Rectal smooth muscle tissue (tissue), 1 donor: Measurements from ENCODE around the gene WNT5B.
"Not testable (repeated sequence)": the region's sequence is repeated elsewhere in the genome, so short reads cannot be mapped to it uniquely, and the experiment has no call there.

Source experiments
- H3K27ac ChIP-seq: one replicate; pipeline ENCODE4 v1.7.0; 2013; ENCODE audit warnings: low read depth, low read length, inconsistent platforms
- H3K27me3 ChIP-seq: one replicate; pipeline ENCODE4 v1.7.0; 2013; ENCODE audit warnings: low read length; ENCODE audit not compliant: control insufficient read depth, insufficient read depth
- H3K36me3 ChIP-seq: one replicate; pipeline ENCODE4 v1.7.0; 2013; ENCODE audit warnings: low read length; ENCODE audit not compliant: control insufficient read depth, insufficient read depth
- H3K4me1 ChIP-seq: one replicate; pipeline ENCODE4 v1.7.0; 2013; ENCODE audit warnings: low read length; ENCODE audit not compliant: control insufficient read depth, insufficient read depth
- H3K4me3 ChIP-seq: one replicate; pipeline ENCODE4 v1.7.0; 2013; ENCODE audit warnings: low read length
- H3K9ac ChIP-seq: one replicate; pipeline ENCODE4 v1.7.0; 2013; ENCODE audit warnings: low read length

Gene WNT5B

GRCh38 chr12:1591543-1591942 lies 37.5 kb upstream of the WNT5B start:
- Histone ChIP-seq H3K4me3 (peak overlapping the region; percentile 55), H3K27me3 (no peaks in the 10 kb centered on the region), H3K36me3 (no peaks in the 10 kb centered on the region), H3K27ac (no peak overlapping the region), H3K4me1 (peaks cover 32% of the 10 kb centered on the region), H3K9ac (no peak overlapping the region)

- Histone ChIP-seq H3K27ac (no peak overlapping the region), H3K9ac (peak overlapping the region; percentile 20), H3K4me3 (peak overlapping the region; percentile 93), H3K27me3 (no peaks in the 10 kb centered on the region), H3K36me3 (no peaks in the 10 kb centered on the region), H3K4me1 (peaks cover 29% of the 10 kb centered on the region)
These were observed 36.4 kb upstream of the WNT5B start for GRCh38 chr12:1592444-1593173.

- H3K27ac ChIP-seq = peak overlapping the region; percentile 78
- H3K27me3 ChIP-seq = no peaks in the 10 kb centered on the region
- H3K4me3 ChIP-seq = peak overlapping the region; percentile 93
- H3K4me1 ChIP-seq = peaks cover 24% of the 10 kb centered on the region
- peak overlapping the region; percentile 20 for H3K9ac ChIP-seq
- no peaks in the 10 kb centered on the region for H3K36me3 ChIP-seq
These were observed 35.6 kb upstream of the WNT5B start for GRCh38 chr12:1593174-1594005.

- H3K27ac ChIP-seq = peak overlapping the region; percentile 78
- peak overlapping the region; percentile 93 for H3K4me3 ChIP-seq
- peaks cover 24% of the 10 kb centered on the region for H3K4me1 ChIP-seq
- H3K36me3 ChIP-seq = no peaks in the 10 kb centered on the region
- no peaks in the 10 kb centered on the region for H3K27me3 ChIP-seq
- peak overlapping the region; percentile 20 for H3K9ac ChIP-seq
These were observed 35.1 kb upstream of the WNT5B start for GRCh38 chr12:1594006-1594260.

DNA sequence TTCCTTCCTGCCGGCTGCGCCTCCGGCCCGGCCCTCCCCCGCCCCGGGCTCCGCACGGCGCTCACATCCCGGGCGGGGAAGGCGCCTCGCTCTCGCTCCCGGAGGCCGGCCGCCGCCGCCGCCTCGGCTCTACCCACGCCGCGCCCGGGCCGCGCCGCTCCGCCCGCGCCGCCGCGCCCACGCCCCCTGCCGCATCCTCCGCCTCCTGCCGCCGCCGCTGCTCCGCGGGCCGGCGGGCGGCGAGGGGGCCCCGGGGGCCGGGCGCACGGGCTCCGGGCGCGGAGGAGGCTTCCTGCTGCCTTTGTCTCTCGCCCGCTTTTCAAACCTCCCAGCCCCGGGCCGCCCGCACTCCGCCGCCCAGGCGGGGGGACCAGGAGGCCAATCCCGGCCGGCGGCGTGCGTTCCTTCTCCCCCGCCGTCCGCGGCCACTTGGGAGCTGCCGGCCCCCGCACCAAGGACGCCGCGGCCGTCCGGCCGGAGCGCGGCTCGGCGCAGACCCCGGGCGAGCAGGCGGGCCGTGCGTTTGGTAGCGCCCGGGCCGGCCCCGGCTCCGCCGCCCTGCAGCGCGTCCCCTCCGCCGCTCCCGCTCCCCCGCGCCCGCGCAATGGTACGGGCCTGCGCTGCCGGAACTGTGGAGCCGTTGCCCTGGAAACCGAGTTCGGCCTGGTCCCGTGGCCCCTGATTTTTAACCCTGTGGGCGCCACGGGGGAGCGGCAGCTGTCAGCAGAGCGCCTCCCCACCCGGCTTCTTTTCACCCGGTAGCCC lies 34.6 kb upstream of the WNT5B start, which contains the start of gene FBXL14:
FBXL14 (minus strand) TSS at position 321 of the 765 bp plus-strand sequence. CDS start 515 bp downstream, outside the sequence.
- H3K4me1 ChIP-seq = peaks cover 24% of the 10 kb centered on the region
- peak within 1 kb of the TSS; percentile 84 for H3K27ac ChIP-seq
- peak within 1 kb of the TSS; percentile 58 for H3K9ac ChIP-seq
- H3K36me3 ChIP-seq = no peaks in the 10 kb centered on the region
- peak within 1 kb of the TSS; percentile 93 for H3K4me3 ChIP-seq
- no peaks in the 10 kb centered on the region for H3K27me3 ChIP-seq

- peaks cover 24% of the 10 kb centered on the region for H3K4me1 ChIP-seq
- peak overlapping the region; percentile 84 for H3K27ac ChIP-seq
- H3K36me3 ChIP-seq = no peaks in the 10 kb centered on the region
- H3K4me3 ChIP-seq = peak overlapping the region; percentile 81
- H3K9ac ChIP-seq = peak overlapping the region; percentile 58
- no peaks in the 10 kb centered on the region for H3K27me3 ChIP-seq
These were observed 33.9 kb upstream of the WNT5B start for GRCh38 chr12:1595026-1595561.

DNA sequence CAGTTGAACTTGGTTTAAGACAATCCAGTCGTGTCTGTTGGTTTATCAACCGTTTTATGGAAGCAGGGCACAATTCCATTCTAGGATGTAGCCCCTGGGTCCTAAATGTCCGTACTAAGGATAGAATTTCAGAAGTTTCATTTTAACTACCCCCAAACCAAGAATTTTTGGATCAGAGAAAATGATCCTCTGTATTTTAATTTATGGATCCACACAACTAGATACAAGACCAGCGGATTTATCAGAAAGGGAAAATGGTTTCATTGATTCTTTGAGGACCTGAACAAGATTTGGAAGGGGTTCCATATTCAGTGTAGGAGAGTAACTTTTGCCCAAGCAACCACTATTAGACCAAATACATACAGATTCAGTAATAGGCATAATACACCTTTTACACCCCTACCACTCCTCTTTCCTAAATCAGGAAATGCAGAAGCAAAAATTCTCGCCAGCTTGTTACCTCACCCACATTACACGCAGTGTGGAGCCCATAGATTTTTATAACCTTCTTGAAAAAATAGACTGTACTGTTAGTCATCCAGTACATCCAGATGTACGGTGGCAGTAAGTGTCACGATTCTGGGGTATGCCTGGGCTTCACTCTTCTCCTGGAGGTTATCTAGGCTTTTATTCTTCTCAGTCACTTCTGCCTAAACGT lies 33.2 kb upstream of the WNT5B start:
- peaks cover 22% of the 10 kb centered on the region for H3K4me1 ChIP-seq
- peak overlapping the region; percentile 84 for H3K27ac ChIP-seq
- H3K27me3 ChIP-seq = no peaks in the 10 kb centered on the region
- no peak overlapping the region for H3K9ac ChIP-seq
- peak overlapping the region; percentile 81 for H3K4me3 ChIP-seq
- H3K36me3 ChIP-seq = no peaks in the 10 kb centered on the region

DNA sequence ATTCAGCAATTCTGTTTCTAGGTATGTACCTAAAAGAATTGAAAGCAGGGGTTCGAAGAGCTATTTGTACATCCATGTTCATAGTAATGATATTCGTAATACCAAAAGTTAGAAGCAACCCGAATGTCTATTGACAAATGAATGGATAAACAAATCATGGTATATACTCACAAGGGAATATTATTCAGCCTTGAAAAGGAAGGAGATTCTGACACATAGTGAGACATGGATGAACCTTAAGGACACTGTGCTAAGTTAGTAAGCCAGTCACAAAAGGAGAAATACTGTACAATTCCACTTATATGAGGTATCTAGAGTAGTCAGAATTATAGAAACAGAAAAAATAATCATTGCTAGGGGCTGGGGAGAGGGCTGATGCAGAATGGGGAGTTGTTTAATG lies 30.3 kb upstream of the WNT5B start:
- Histone ChIP-seq H3K9ac (no peak overlapping the region), H3K36me3 (no peaks in the 10 kb centered on the region), H3K27ac (no peak overlapping the region), H3K4me1 (peaks cover 5% of the 10 kb centered on the region), H3K27me3 (no peaks in the 10 kb centered on the region), H3K4me3 (no peak overlapping the region)

- not testable (repeated sequence) for H3K4me3 ChIP-seq, H3K27me3 ChIP-seq, H3K27ac ChIP-seq, H3K9ac ChIP-seq, H3K4me1 ChIP-seq, H3K36me3 ChIP-seq
These were observed 26.3 kb upstream of the WNT5B start for GRCh38 chr12:1602706-1603105.

- H3K4me3 ChIP-seq = no peak overlapping the region
- no peaks in the 10 kb centered on the region for H3K36me3 ChIP-seq
- H3K9ac ChIP-seq = no peak overlapping the region
- H3K27me3 ChIP-seq = no peaks in the 10 kb centered on the region
- peaks cover 8% of the 10 kb centered on the region for H3K4me1 ChIP-seq
- H3K27ac ChIP-seq = no peak overlapping the region
These were observed 25.6 kb upstream of the WNT5B start for GRCh38 chr12:1603269-1603993.

- no peak overlapping the region for H3K4me3 ChIP-seq
- no peak overlapping the region for H3K9ac ChIP-seq
- H3K36me3 ChIP-seq = no peaks in the 10 kb centered on the region
- no peaks in the 10 kb centered on the region for H3K27me3 ChIP-seq
- H3K27ac ChIP-seq = peak overlapping the region; percentile 96
- H3K4me1 ChIP-seq = peaks cover 8% of the 10 kb centered on the region
These were observed 24.6 kb upstream of the WNT5B start for GRCh38 chr12:1604464-1604863.
